Naive thymus-derived CD4-positive, alpha-beta T cell (primary cell): ENCODE measurements around the gene SPON1. TPM values are rescaled to one million over a fixed set of nuclear protein-coding genes. Genes with fewer than 3 reads are reported as not detected.

Experiments
- ATAC-seq: fragments of 150-1000 bp; cut with Tn5 transposase; 2 replicates; pipeline ENCODE4 v1.10.0; 2021; ENCODE audit warnings: mild to moderate bottlenecking, moderate library complexity
- CTCF ChIA-PET: fragments of 350-600 bp; sonication (Branson Sonifier 250); formaldehyde crosslinking; loops from one replicate; lab custom pipeline; 2021; ENCODE audit warnings: antibody characterized with exemption; lab: Charles Lee
- POLR2A ChIA-PET: fragments of 350-600 bp; sonication (Branson Sonifier 250); formaldehyde crosslinking; loops from one replicate; lab custom pipeline; 2021; ENCODE audit warnings: antibody characterized with exemption, inconsistent platforms; lab: Charles Lee
- DNase-seq, 9 donors: peaks; one replicate each; pipeline versions ENCODE4 v3.0.0 to v3.0.0-alpha.2; 2020 to 2022; ENCODE audit warnings: mixed read lengths in 1 of 9
- H3K27ac ChIP-seq: one replicate; pipeline ENCODE4 v1.7.0; 2013; ENCODE audit warnings: mild to moderate bottlenecking, low read depth, low read length, moderate library complexity
- H3K27me3 ChIP-seq, 2 donors: one replicate each; pipeline ENCODE4 v1.7.0; 2013; ENCODE audit warnings: low read length in 2 of 2, mild to moderate bottlenecking in 2 of 2, moderate library complexity in 2 of 2; ENCODE audit not compliant: control insufficient read depth in 2 of 2, insufficient read depth in 2 of 2
- H3K36me3 ChIP-seq, 3 experiments: 1 replicate in 2 of 3; 2 replicates in 1 of 3; pipeline ENCODE4 v1.7.0; 2013; ENCODE audit warnings: low read length in 3 of 3, mild to moderate bottlenecking in 3 of 3, moderate library complexity in 1 of 3; ENCODE audit not compliant: insufficient read depth in 3 of 3, control insufficient read depth in 2 of 3
- H3K4me1 ChIP-seq, 2 donors: one replicate each; pipeline ENCODE4 v1.7.0; 2013; ENCODE audit warnings: low read length in 2 of 2, mild to moderate bottlenecking in 2 of 2, moderate library complexity in 1 of 2; ENCODE audit not compliant: control insufficient read depth in 2 of 2, insufficient read depth in 2 of 2
- H3K4me3 ChIP-seq: 2 replicates; pipeline ENCODE4 v1.7.0; 2013; ENCODE audit warnings: mild to moderate bottlenecking, low read length
- H3K9me3 ChIP-seq, 3 experiments: 1 replicate in 2 of 3; 2 replicates in 1 of 3; pipeline ENCODE4 v1.7.0; 2013; ENCODE audit warnings: low read length in 3 of 3; ENCODE audit not compliant: control insufficient read depth in 2 of 3
- H3K27ac Mint-ChIP-seq, 9 donors: one replicate each; pipeline ENCODE4 v1.8.0; 2020 to 2022; ENCODE audit warnings: mixed read lengths in 9 of 9, mild to moderate bottlenecking in 8 of 9, moderate library complexity in 5 of 9, inconsistent platforms in 2 of 9
- H3K27me3 Mint-ChIP-seq, 5 donors: one replicate each; pipeline ENCODE4 v1.8.0; 2021 to 2022; ENCODE audit warnings: mixed read lengths in 5 of 5, mild to moderate bottlenecking in 1 of 5
- H3K36me3 Mint-ChIP-seq, 5 donors: one replicate each; pipeline ENCODE4 v1.8.0; 2020 to 2022; ENCODE audit warnings: mixed read lengths in 5 of 5, mild to moderate bottlenecking in 3 of 5, inconsistent platforms in 1 of 5
- H3K4me1 Mint-ChIP-seq, 7 donors: one replicate each; pipeline ENCODE4 v1.8.0; 2020 to 2022; ENCODE audit warnings: mixed read lengths in 7 of 7, mild to moderate bottlenecking in 3 of 7, inconsistent platforms in 1 of 7
- H3K4me3 Mint-ChIP-seq, 10 donors: one replicate each; pipeline ENCODE4 v1.8.0; 2020 to 2022; ENCODE audit warnings: mild to moderate bottlenecking in 10 of 10, mixed read lengths in 10 of 10, moderate library complexity in 6 of 10, inconsistent platforms in 2 of 10
- H3K9me3 Mint-ChIP-seq, 11 donors: one replicate each; pipeline ENCODE4 v1.8.0; 2020 to 2022; ENCODE audit warnings: mixed read lengths in 11 of 11, mild to moderate bottlenecking in 4 of 11, inconsistent platforms in 1 of 11, moderate library complexity in 1 of 11
- intact Hi-C, 2 donors: fragments of 100-400 bp; cut with micrococcal nuclease; formaldehyde crosslinking; loops; one replicate each; pipeline ENCODE4 v1.15.1; 2023
- polyA plus RNA-seq, 2 donors: library from polyadenylated mRNA; unstranded; fragments of 300-500 nt; fragmentation: Illumina TruSeq; gene quantifications; one replicate each; pipeline ENCODE4 v1.2.3, GENCODE V29; 2021
- total RNA-seq, 6 experiments: library from RNA in 5 of 6; stranded (reverse) in 5 of 6; gene quantifications; 1 replicate in 5 of 6; 2 replicates in 1 of 6; pipeline ENCODE4 v1.2.3 and lab custom pipeline; 2021 to 2026

Gene SPON1
- total and polyA plus RNA-seq, 7 experiments from 2014 or later, result 0.35 to 20.8 (median 1.6) TPM

GRCh38 chr11:13939961-13940906, 22.3 kb upstream of the SPON1 start:
- CTCF ChIA-PET, result interaction anchor here (0.6 to 4.1 kb wide), 9 partner anchors 15 to 209 kb away, joined by 3 to 19 read pairs (median 4); partner anchors contain the start of gene SPON1
- intact Hi-C loops, result loop anchor here (1.0 to 5.0 kb wide), 7 partner anchors 9 to 79 kb away; no protein-coding TSS in a partner anchor

GRCh38 chr11:13940907-13941256, 21.6 kb upstream of the SPON1 start:
- ATAC-seq (peak; percentile 26), DNase-seq (no peak)
- Histone ChIP-seq H3K27me3 (no peaks in the 10 kb centered on the region), H3K4me1 (peaks cover 28 to 51% of the 10 kb centered on the region in 2 donors), H3K36me3 (no peaks in the 10 kb centered on the region), H3K27ac (no peak overlapping the region), H3K9me3 (no peaks in the 10 kb centered on the region), H3K4me3 (peak overlapping the region; percentile 3)
- H3K27ac Mint-ChIP-seq, result peak overlapping the region; percentile 37 to 95 (median 84)
- H3K4me3 Mint-ChIP-seq, result peak overlapping the region; percentile 31 to 84 (median 70)
- peaks cover 20 to 78% (median 56%) of the 10 kb centered on the region in 7 donors for H3K4me1 Mint-ChIP-seq
- ChIA-PET POLR2A (interaction anchor here (0.6 to 4.8 kb wide), 9 partner anchors 8 to 80 kb away, joined by 3 to 62 read pairs (median 6); no protein-coding TSS in a partner anchor), CTCF (interaction anchor here (0.8 to 4.1 kb wide), 6 partner anchors 14 to 168 kb away, joined by 3 to 19 read pairs (median 5); no protein-coding TSS in a partner anchor)
- peaks cover 0 to 48% (median 4%) of the 10 kb centered on the region in 5 donors for H3K36me3 Mint-ChIP-seq
- peaks cover 0 to 26% (median 9%) of the 10 kb centered on the region in 11 donors for H3K9me3 Mint-ChIP-seq
- H3K27me3 Mint-ChIP-seq, result peaks cover 0 to 27% (median 0%) of the 10 kb centered on the region in 5 donors
- intact Hi-C loops, result loop anchor here (1.0 to 5.0 kb wide), 7 partner anchors 8 to 80 kb away; no protein-coding TSS in a partner anchor

More at GRCh38 chr11:13939961-13940906, 22.3 kb upstream of the SPON1 start:
- POLR2A ChIA-PET, result interaction anchor here (0.6 to 4.8 kb wide), 9 partner anchors 9 to 79 kb away, joined by 3 to 62 read pairs (median 6); no protein-coding TSS in a partner anchor
- H3K4me3 ChIP-seq, result peak overlapping the region; percentile 3
- H3K36me3 ChIP-seq, result no peaks in the 10 kb centered on the region
- Mint-ChIP-seq H3K27ac (peak overlapping the region; percentile 37 to 95 (median 84)), H3K4me3 (peak overlapping the region; percentile 31 to 84 (median 70)), H3K9me3 (peaks cover 0 to 26% (median 9%) of the 10 kb centered on the region in 11 donors), H3K4me1 (peaks cover 20 to 77% (median 56%) of the 10 kb centered on the region in 7 donors), H3K36me3 (peaks cover 0 to 54% (median 4%) of the 10 kb centered on the region in 5 donors), H3K27me3 (peaks cover 0 to 23% (median 0%) of the 10 kb centered on the region in 5 donors)
- DNase-seq (peak in 7 of 9 donors; percentile 54 to 89 (median 86)), ATAC-seq (peak; percentile 99)
- no peaks in the 10 kb centered on the region for H3K27me3 ChIP-seq
- peak overlapping the region; percentile 48 for H3K27ac ChIP-seq
- H3K9me3 ChIP-seq, result no peaks in the 10 kb centered on the region
- H3K4me1 ChIP-seq, result peaks cover 28 to 51% of the 10 kb centered on the region in 2 donors

DNA sequence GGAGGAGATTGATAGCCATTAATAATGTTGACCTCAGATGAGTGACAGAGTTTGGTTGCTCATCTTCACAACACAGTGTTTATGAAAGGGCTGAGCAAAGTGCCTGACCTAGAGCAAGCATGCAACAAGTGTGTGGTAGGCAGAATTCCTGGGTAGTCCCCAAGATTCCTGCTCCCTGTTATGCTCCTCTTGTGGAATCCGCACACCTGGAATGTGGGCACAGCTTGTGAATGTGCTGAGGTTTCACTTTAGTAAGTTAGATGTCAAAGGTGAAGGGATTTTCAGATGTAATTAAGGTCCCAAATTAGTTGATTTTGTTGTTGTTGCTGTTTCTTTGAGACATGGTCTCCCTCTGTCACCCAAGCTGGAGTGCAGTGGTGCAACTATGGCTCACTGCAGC, 20.7 kb upstream of the SPON1 start:
- Mint-ChIP-seq H3K27ac (peak overlapping the region in 3 of 9 donors; percentile 31 to 73 (median 36)), H3K36me3 (peaks cover 0 to 42% (median 4%) of the 10 kb centered on the region in 5 donors), H3K4me3 (peak overlapping the region in 1 of 10 donors; percentile 13), H3K4me1 (peaks cover 20 to 75% (median 56%) of the 10 kb centered on the region in 7 donors), H3K9me3 (peaks cover 0 to 21% (median 7%) of the 10 kb centered on the region in 11 donors), H3K27me3 (peaks cover 0 to 22% (median 0%) of the 10 kb centered on the region in 5 donors)
- ATAC-seq, result no peak
- Histone ChIP-seq H3K4me1 (peaks cover 28 to 51% of the 10 kb centered on the region in 2 donors), H3K36me3 (no peaks in the 10 kb centered on the region), H3K27me3 (no peaks in the 10 kb centered on the region), H3K9me3 (no peaks in the 10 kb centered on the region), H3K4me3 (no peak overlapping the region), H3K27ac (no peak overlapping the region)
- intact Hi-C loops, result loop anchor here in 1 of 2 donors (2.0 to 5.0 kb wide), 4 partner anchors 15 to 81 kb away; no protein-coding TSS in a partner anchor
- POLR2A ChIA-PET, result interaction anchor here (0.8 to 4.8 kb wide), 5 partner anchors 11 to 77 kb away, joined by 3 to 62 read pairs (median 3); no protein-coding TSS in a partner anchor
- CTCF ChIA-PET, result interaction anchor here (1.2 to 4.1 kb wide), 4 partner anchors 10 to 169 kb away, joined by 3 to 19 read pairs (median 15); no protein-coding TSS in a partner anchor
- DNase-seq, result no peak

DNA sequence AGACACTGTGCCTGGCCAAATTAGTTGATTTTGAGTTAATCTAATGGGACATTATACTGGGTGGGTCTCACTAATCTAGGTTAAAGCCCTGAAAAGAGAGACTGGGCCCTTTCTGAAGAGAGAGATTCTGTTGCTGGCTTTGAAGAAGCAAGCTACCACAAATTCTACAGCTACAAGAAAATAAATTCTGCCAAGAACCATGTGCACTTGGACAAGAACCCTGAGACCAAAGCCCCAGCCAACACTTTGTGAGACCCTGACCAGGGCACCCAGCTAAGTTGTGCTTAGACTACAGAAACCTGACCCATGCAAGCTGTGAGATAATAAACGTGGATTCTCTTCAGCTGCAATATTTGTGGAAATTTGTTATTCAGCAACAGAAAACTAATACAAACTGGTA, 20.1 kb upstream of the SPON1 start:
- peaks cover 0 to 15% (median 6%) of the 10 kb centered on the region in 11 donors for H3K9me3 Mint-ChIP-seq
- H3K4me3 Mint-ChIP-seq, result peak overlapping the region in 2 of 10 donors; percentile 13 to 34
- H3K9me3 ChIP-seq, result no peaks in the 10 kb centered on the region
- ATAC-seq, result no peak
- ChIA-PET POLR2A (interaction anchor here (0.6 to 2.1 kb wide), 5 partner anchors 11 to 513 kb away, joined by 3 to 9 read pairs (median 4); no protein-coding TSS in a partner anchor), CTCF (interaction anchor here (1.0 to 3.0 kb wide), 4 partner anchors 10 to 170 kb away, joined by 3 to 19 read pairs (median 8); no protein-coding TSS in a partner anchor)
- H3K4me1 ChIP-seq, result peaks cover 28 to 51% of the 10 kb centered on the region in 2 donors
- no peak for DNase-seq
- H3K27ac Mint-ChIP-seq, result peak overlapping the region in 4 of 9 donors; percentile 14 to 43 (median 34)
- H3K27ac ChIP-seq, result no peak overlapping the region
- no peak overlapping the region for H3K4me3 ChIP-seq
- intact Hi-C loops, result loop anchor here in 1 of 2 donors (5.0 kb wide), 1 partner anchor 35 kb away; no protein-coding TSS in a partner anchor
- H3K4me1 Mint-ChIP-seq, result peaks cover 20 to 70% (median 56%) of the 10 kb centered on the region in 7 donors
- H3K27me3 Mint-ChIP-seq, result peaks cover 0 to 17% (median 0%) of the 10 kb centered on the region in 5 donors
- H3K36me3 ChIP-seq, result no peaks in the 10 kb centered on the region
- no peaks in the 10 kb centered on the region for H3K27me3 ChIP-seq
- peaks cover 0 to 38% (median 4%) of the 10 kb centered on the region in 5 donors for H3K36me3 Mint-ChIP-seq

DNA sequence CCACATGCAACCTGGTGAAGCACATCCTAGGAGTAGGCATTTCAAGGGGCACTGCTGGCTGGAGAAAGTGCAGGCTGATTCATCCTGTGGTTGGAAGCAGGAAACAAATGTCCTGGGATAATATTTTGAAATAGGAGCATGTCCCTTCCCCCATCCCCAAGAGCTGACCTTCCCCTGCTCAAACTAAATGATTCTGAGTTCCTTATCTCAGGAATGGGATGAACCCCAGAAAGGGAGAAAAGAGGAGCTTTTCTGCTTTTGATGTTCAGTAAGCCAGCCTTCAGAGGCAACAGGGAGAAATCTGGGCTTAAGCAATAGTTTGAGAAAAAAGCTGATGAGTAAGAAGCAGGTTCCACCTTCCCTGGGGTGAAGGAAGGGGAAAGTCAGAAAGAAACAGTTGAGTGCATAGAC, 19.5 kb upstream of the SPON1 start:
- Histone ChIP-seq H3K36me3 (no peaks in the 10 kb centered on the region), H3K27ac (no peak overlapping the region), H3K27me3 (no peaks in the 10 kb centered on the region), H3K4me1 (peaks cover 28 to 50% of the 10 kb centered on the region in 2 donors), H3K4me3 (no peak overlapping the region), H3K9me3 (no peaks in the 10 kb centered on the region)
- ChIA-PET CTCF (interaction anchor here (1.0 to 3.0 kb wide), 4 partner anchors 9 to 170 kb away, joined by 3 to 19 read pairs (median 8); no protein-coding TSS in a partner anchor), POLR2A (interaction anchor here (0.6 to 1.1 kb wide), 5 partner anchors 16 to 513 kb away, joined by 3 to 5 read pairs (median 4); no protein-coding TSS in a partner anchor)
- intact Hi-C loops, result loop anchor here in 1 of 2 donors (5.0 kb wide), 1 partner anchor 36 kb away; no protein-coding TSS in a partner anchor
- peaks cover 20 to 67% (median 54%) of the 10 kb centered on the region in 7 donors for H3K4me1 Mint-ChIP-seq
- peaks cover 0 to 9% (median 4%) of the 10 kb centered on the region in 11 donors for H3K9me3 Mint-ChIP-seq
- peaks cover 0 to 18% (median 0%) of the 10 kb centered on the region in 5 donors for H3K27me3 Mint-ChIP-seq
- ATAC-seq (no peak), DNase-seq (no peak)
- H3K27ac Mint-ChIP-seq, result peak overlapping the region in 4 of 9 donors; percentile 0 to 54 (median 8)
- H3K4me3 Mint-ChIP-seq, result peak overlapping the region in 1 of 10 donors; percentile 36
- H3K36me3 Mint-ChIP-seq, result peaks cover 0 to 34% (median 2%) of the 10 kb centered on the region in 5 donors
